Caco-2 (cell line): ENCODE measurements around the gene OR7D2. TPM values are rescaled to one million over a fixed set of nuclear protein-coding genes. Genes with fewer than 3 reads are reported as not detected.

Experiments used
- BruUV-seq: library from RNA; stranded (reverse); fragments of 400-500 nt; replicated peaks from 2 replicates; lab custom pipeline; 2021; lab: Mats Ljungman, UMichigan
- CTCF ChIA-PET: fragments of 300-600 bp; sonication (Branson Sonifier 250); formaldehyde crosslinking; loops from one replicate; lab custom pipeline; 2022; ENCODE audit warnings: antibody characterized with exemption; lab: Charles Lee
- POLR2A ChIA-PET: fragments of 300-600 bp; sonication (Branson Sonifier 250); formaldehyde crosslinking; loops from one replicate; lab custom pipeline; 2022; ENCODE audit warnings: antibody characterized with exemption; lab: Charles Lee
- DNase-seq, 2 experiments: peaks; one replicate each; pipeline versions ENCODE4 v3.0.0 to v3.0.0-alpha.2; 2020 to 2022
- H3K27me3 ChIP-seq: replicated peaks from 2 replicates; pipeline ENCODE4 v1.6.0; 2011; ENCODE audit warnings: low read length; ENCODE audit not compliant: control insufficient read depth, insufficient read depth
- H3K36me3 ChIP-seq: 2 replicates; pipeline ENCODE4 v1.5.1; 2011; ENCODE audit warnings: low read length; ENCODE audit not compliant: control insufficient read depth, insufficient read depth
- H3K4me1 ChIP-seq: fragments of 250-450 bp; sonication (Bioruptor Pico); 2 replicates; pipeline ENCODE4 v1.5.1; 2020; ENCODE audit warnings: mild to moderate bottlenecking
- H3K4me3 ChIP-seq: 2 replicates; pipeline ENCODE4 v1.5.1; 2011; ENCODE audit warnings: low read depth, mild to moderate bottlenecking, control low read depth, low read length
- H3K9me3 ChIP-seq: fragments of 250-450 bp; sonication (Bioruptor Pico); 2 replicates; pipeline ENCODE4 v1.5.1; 2020; ENCODE audit warnings: mild to moderate bottlenecking, moderate library complexity
- H3K27ac Mint-ChIP-seq: one replicate; pipeline ENCODE4 v1.8.0; 2022; ENCODE audit warnings: mixed read lengths; ENCODE audit not compliant: unreplicated experiment
- H3K27me3 Mint-ChIP-seq: one replicate; pipeline ENCODE4 v1.8.0; 2022; ENCODE audit warnings: mixed read lengths; ENCODE audit not compliant: insufficient read depth, unreplicated experiment
- H3K36me3 Mint-ChIP-seq: one replicate; pipeline ENCODE4 v1.8.0; 2022; ENCODE audit warnings: mild to moderate bottlenecking, mixed read lengths; ENCODE audit not compliant: insufficient read depth, unreplicated experiment
- H3K4me1 Mint-ChIP-seq: one replicate; pipeline ENCODE4 v1.8.0; 2022; ENCODE audit warnings: low read depth, mixed read lengths; ENCODE audit not compliant: unreplicated experiment
- H3K4me3 Mint-ChIP-seq: one replicate; pipeline ENCODE4 v1.8.0; 2022; ENCODE audit warnings: mild to moderate bottlenecking, moderate library complexity, mixed read lengths; ENCODE audit not compliant: unreplicated experiment
- H3K9me3 Mint-ChIP-seq: one replicate; pipeline ENCODE4 v1.8.0; 2022; ENCODE audit warnings: mixed read lengths; ENCODE audit not compliant: unreplicated experiment
- CTCF ChIP-seq, 2 experiments: fragments of 200-600 bp in 1 of 2; IDR thresholded peaks; 1 replicate in 1 of 2; 2 replicates in 1 of 2; pipeline versions ENCODE4 v1.5.1 to v1.8.0; 2011 to 2022; ENCODE audit warnings: antibody characterized with exemption in 1 of 2, control low read depth in 1 of 2, inconsistent platforms in 1 of 2, low read depth in 1 of 2, low read length in 1 of 2, mild to moderate bottlenecking in 1 of 2, moderate library complexity in 1 of 2; ENCODE audit not compliant: insufficient read depth in 1 of 2, severe bottlenecking in 1 of 2, unreplicated experiment in 1 of 2
- intact Hi-C: fragments of 100-400 bp; cut with micrococcal nuclease; formaldehyde crosslinking; loops from one replicate; pipeline ENCODE4 v1.10.0; 2022; ENCODE audit not compliant: unreplicated experiment
- total RNA-seq: library from RNA; stranded (reverse); gene quantifications from 2 replicates; pipeline ENCODE4 v1.2.3, GENCODE V29; 2022

OR7D2 gene
- total RNA-seq, 1 experiment from 2014 or later = not detected

DNA sequence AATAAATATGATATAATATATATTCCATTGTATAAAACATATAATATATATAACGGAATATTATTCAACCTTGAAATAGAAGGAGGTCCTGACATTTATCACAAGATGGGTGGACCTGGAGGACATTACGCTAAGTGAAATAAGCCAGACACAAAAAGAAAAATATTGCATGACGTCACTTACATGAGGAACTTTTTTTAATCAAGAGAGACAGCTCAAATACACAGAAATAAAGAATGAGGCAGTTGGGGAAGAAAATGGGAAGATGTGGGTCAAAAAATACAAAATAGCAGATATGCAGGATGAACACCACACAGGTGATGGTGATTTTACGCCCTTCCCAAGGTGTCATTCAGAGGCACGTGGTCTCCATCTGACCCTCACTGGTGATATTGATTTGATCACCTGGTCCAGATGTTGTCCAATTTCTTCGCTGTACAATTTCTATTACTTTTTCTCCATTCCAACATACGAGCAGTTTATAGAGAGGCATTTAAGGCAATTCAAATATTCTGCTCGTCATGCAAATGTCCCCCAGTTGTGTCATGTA is 39.1 kb upstream of the OR7D2 start:
- Histone ChIP-seq H3K4me1 (0 out of 2 replicates have a peak, but pooled peaks cover 7% of the 10 kb centered on the region), H3K4me3 (peak overlapping the region; percentile 91), H3K36me3 (no peaks in the 10 kb centered on the region; the same call in 1 of the 2 replicates), H3K27me3 (no peaks in the 10 kb centered on the region), H3K9me3 (peaks cover 19% of the 10 kb centered on the region)
- peaks cover 6% of the 10 kb centered on the region for H3K4me1 Mint-ChIP-seq
- ChIA-PET POLR2A (no interaction called here), CTCF (no interaction called here)
- intact Hi-C loops = loop anchor here (5.0 kb wide), 2 partner anchors 488 to 778 kb away; no protein-coding TSS in a partner anchor
- peak overlapping the region; percentile 100 for H3K4me3 Mint-ChIP-seq
- H3K36me3 Mint-ChIP-seq = peaks cover 36% of the 10 kb centered on the region
- BruUV-seq = no TSS peak
- no peak for TF ChIP-seq CTCF (IDR thresholded peaks at IDR 0.05; ENCODE audit: insufficient read depth in 1 of 2, low read depth in 1 of 2, low read length in 1 of 2, severe bottlenecking in 1 of 2, unreplicated experiment in 1 of 2)
- H3K27ac Mint-ChIP-seq = peak overlapping the region; percentile 100
- no peaks in the 10 kb centered on the region for H3K27me3 Mint-ChIP-seq
- peaks cover 13% of the 10 kb centered on the region for H3K9me3 Mint-ChIP-seq
- no peak for DNase-seq

DNA sequence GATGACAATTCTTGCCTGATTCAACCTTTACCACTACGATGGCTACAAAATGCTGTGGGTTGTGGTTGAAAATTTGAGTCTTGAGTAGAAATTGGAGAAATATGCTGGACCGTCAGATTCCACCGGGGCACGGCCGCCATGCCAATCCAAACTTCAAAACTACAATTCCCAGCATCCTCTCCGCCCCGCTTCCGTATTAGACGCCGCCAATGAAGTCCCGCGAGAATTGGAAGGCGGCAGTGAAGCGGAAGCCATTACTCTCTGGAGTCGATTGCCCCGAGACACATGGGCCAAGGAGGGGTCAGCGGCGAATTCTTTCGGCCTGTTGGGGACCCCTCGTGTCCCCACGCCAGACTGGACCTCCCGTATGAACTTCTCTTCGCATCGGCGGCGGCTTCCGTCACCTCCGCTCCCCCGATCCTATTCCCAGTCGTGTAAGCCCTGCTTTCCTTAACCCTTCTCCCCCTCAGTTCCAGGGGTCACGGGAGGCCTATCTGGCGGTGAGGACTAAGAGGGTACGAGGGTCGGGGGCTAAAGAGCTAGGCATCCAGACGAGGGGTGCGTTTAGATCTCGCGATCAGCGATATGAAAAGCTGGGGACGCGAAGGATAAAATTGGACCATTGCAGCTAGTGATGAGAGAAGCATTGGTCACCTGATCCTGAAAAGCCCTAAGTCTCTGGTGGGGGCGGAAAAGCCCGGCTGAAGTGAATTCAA is 38.5 kb upstream of the OR7D2 start, which contains the start of gene ZNF317:
ZNF317 (plus strand) TSS at position 239 of the 716 bp plus-strand sequence. CDS start 15,620 bp downstream, outside the sequence.
- ChIA-PET POLR2A (no interaction called here), CTCF (no interaction called here)
- Mint-ChIP-seq H3K27ac (peak within 1 kb of the TSS; percentile 100), H3K4me3 (peak within 1 kb of the TSS; percentile 100), H3K4me1 (peaks cover 6% of the 10 kb centered on the region), H3K27me3 (no peaks in the 10 kb centered on the region), H3K9me3 (peaks cover 19% of the 10 kb centered on the region), H3K36me3 (peaks cover 42% of the 10 kb centered on the region)
- DNase-seq = peak; percentile 88 to 91
- Histone ChIP-seq H3K4me3 (peak within 1 kb of the TSS; percentile 91), H3K27me3 (no peaks in the 10 kb centered on the region), H3K4me1 (0 out of 2 replicates have a peak, but pooled peaks cover 7% of the 10 kb centered on the region), H3K36me3 (no peaks in the 10 kb centered on the region; the same call in 1 of the 2 replicates), H3K9me3 (peaks cover 25% of the 10 kb centered on the region)
- intact Hi-C loops = no loop called here
- no peak for TF ChIP-seq CTCF (IDR thresholded peaks at IDR 0.05; ENCODE audit: insufficient read depth in 1 of 2, low read depth in 1 of 2, low read length in 1 of 2, severe bottlenecking in 1 of 2, unreplicated experiment in 1 of 2)
- no TSS peak for BruUV-seq

- BruUV-seq = no TSS peak
- no peak for DNase-seq
- Histone ChIP-seq H3K4me1 (0 out of 2 replicates have a peak, but pooled peaks cover 7% of the 10 kb centered on the region), H3K27me3 (no peaks in the 10 kb centered on the region), H3K36me3 (peaks cover 1% of the 10 kb centered on the region), H3K9me3 (peaks cover 42% of the 10 kb centered on the region), H3K4me3 (no peak overlapping the region)
- ChIA-PET POLR2A (no interaction called here), CTCF (no interaction called here)
- Mint-ChIP-seq H3K4me3 (no peak overlapping the region), H3K27me3 (no peaks in the 10 kb centered on the region), H3K4me1 (peaks cover under 1% of the 10 kb centered on the region), H3K27ac (no peak overlapping the region), H3K36me3 (peaks cover 77% of the 10 kb centered on the region), H3K9me3 (peaks cover 39% of the 10 kb centered on the region)
- no peak for TF ChIP-seq CTCF (IDR thresholded peaks at IDR 0.05; ENCODE audit: insufficient read depth in 1 of 2, low read depth in 1 of 2, low read length in 1 of 2, severe bottlenecking in 1 of 2, unreplicated experiment in 1 of 2)
- intact Hi-C loops = no loop called here
Measured at GRCh38 chr19:9144920-9145319, 33.9 kb upstream of the OR7D2 start.
